Nephron (organoid): ENCODE measurements around the gene CNTN4.
"Not testable (repeated sequence)": the region's sequence is repeated elsewhere in the genome, so short reads cannot be mapped to it uniquely, and the experiment has no call there.

ENCODE experiments used
- H3K27ac Mint-ChIP-seq, 3 experiments: 2 replicates each; pipeline ENCODE4 v1.8.0; 2020; ENCODE audit warnings: mixed read lengths in 3 of 3, mild to moderate bottlenecking in 2 of 3, moderate library complexity in 1 of 3
- H3K27me3 Mint-ChIP-seq: 2 replicates; pipeline ENCODE4 v1.8.0; 2021; ENCODE audit warnings: low read depth, mild to moderate bottlenecking, moderate library complexity, mixed read lengths
- H3K36me3 Mint-ChIP-seq: 2 replicates; pipeline ENCODE4 v1.8.0; 2020; ENCODE audit warnings: low read depth, mixed read lengths
- H3K4me1 Mint-ChIP-seq: 2 replicates; pipeline ENCODE4 v1.8.0; 2020; ENCODE audit warnings: mixed read lengths
- H3K4me3 Mint-ChIP-seq, 3 experiments: 2 replicates each; pipeline ENCODE4 v1.8.0; 2020; ENCODE audit warnings: mild to moderate bottlenecking in 3 of 3, mixed read lengths in 3 of 3, moderate library complexity in 2 of 3
- H3K9me3 Mint-ChIP-seq: 2 replicates; pipeline ENCODE4 v1.8.0; 2020; ENCODE audit warnings: mixed read lengths
- TF ChIP-seq, protein P1 (sequence below), 3 experiments: fragments of 200-600 bp; sonication (generic); IDR thresholded peaks; one replicate each; pipeline ENCODE4 v1.5.0; 2021; ENCODE audit warnings: antibody characterized with exemption in 3 of 3; ENCODE audit not compliant: unreplicated experiment in 3 of 3

Gene CNTN4

DNA sequence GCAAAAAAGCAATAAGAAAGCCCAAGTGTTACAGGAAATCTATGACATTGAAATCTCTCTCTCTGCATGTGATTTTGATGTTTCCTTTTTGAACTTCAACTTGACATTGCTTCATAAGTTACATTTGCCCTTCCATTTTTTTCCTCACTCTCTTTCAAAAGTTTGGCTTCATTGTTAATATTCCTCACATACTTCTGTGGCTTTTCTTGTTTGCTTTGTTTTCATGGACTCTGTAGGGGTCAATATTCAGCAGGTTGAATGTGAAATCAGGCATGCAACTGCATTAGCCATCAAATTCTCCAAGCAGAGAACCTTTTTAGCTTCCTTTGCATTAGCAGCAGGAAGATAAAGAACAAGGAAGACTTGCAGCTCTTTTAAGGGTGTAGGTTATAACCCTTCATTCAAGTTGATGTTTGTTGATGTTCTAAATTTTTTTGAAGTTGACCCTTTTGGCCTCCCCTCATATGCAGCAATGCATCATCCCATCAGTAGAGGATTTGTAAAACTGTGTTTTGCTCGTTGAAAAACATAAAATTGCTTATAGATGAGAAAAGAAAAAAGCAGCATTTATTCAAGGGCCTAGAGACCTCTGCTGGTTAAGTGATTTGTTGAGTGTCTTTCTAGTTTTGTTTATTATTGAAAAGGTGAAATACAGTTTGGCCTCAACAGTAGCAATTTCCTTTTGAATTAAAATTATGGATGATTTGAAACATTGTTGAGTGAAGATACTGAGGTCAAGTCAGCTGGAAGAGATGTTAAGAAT, 800.1 kb downstream of the CNTN4 start:
- TF ChIP-seq, protein P1, sequence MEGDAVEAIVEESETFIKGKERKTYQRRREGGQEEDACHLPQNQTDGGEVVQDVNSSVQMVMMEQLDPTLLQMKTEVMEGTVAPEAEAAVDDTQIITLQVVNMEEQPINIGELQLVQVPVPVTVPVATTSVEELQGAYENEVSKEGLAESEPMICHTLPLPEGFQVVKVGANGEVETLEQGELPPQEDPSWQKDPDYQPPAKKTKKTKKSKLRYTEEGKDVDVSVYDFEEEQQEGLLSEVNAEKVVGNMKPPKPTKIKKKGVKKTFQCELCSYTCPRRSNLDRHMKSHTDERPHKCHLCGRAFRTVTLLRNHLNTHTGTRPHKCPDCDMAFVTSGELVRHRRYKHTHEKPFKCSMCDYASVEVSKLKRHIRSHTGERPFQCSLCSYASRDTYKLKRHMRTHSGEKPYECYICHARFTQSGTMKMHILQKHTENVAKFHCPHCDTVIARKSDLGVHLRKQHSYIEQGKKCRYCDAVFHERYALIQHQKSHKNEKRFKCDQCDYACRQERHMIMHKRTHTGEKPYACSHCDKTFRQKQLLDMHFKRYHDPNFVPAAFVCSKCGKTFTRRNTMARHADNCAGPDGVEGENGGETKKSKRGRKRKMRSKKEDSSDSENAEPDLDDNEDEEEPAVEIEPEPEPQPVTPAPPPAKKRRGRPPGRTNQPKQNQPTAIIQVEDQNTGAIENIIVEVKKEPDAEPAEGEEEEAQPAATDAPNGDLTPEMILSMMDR (IDR thresholded peaks at IDR 0.05; ENCODE audit: unreplicated experiment in 3 of 3), result peak in 2 of 3 experiments; percentile 23 to 34
- Mint-ChIP-seq H3K9me3 (no peaks in the 10 kb centered on the region), H3K4me3 (no peak overlapping the region), H3K27ac (peak overlapping the region; percentile 14 to 40 (median 39)), H3K36me3 (peaks cover 5% of the 10 kb centered on the region), H3K4me1 (peaks cover 22% of the 10 kb centered on the region), H3K27me3 (no peaks in the 10 kb centered on the region)

DNA sequence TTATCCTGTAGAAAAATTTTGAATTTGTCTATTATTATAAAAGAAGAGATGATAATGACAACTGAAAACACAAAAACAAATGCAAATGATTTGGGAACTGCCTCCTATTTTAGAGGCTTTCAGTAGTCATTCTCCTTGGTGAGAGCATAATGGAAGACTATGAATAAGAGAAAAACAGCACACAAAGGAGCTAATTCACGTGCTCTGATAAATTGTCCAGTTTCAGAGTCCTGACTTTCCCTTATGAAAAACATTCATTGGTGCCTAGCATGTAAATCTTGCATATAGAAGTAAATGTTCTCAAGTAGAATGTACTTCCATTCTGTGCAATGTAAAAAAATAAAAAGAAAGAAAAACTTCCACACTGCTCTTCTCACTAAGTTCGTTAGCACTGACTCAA, 805.4 kb downstream of the CNTN4 start:
- Mint-ChIP-seq H3K4me3 (no peak overlapping the region), H3K27me3 (no peaks in the 10 kb centered on the region), H3K36me3 (peaks cover 23% of the 10 kb centered on the region), H3K4me1 (peaks cover under 1% of the 10 kb centered on the region), H3K27ac (no peak overlapping the region), H3K9me3 (no peaks in the 10 kb centered on the region)
- TF ChIP-seq, protein P1 (IDR thresholded peaks at IDR 0.05; ENCODE audit: unreplicated experiment in 3 of 3), result no peak

DNA sequence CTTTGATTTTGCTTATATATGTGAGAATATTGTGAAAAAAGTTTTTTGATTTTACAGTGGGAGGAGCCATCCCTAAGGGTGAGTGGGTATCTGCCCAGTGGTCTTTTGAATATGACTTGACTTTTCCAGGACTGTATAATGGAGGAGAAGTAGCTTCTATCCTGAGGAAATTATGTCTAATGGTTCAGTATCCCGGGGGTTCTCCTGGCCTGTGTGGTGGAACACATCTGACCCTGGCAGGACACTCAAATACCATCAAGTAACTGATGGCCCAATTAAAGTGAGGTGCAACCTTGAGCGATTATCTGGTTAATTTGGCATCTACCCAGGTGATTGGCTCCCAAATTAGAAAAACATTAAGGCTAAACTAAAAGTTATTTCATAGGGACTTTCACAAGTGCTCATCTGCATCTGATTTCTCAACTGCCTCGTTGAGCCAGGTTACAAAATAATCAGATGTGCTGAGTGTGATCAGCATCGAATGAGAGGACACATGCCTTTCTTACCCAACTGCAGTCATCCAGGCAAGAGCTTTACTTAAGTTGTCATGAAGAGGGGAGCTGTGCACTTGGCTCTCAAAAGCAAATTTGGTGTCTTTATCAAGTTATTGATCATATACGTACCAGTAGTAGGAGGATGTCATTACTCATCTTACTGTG, 810.2 kb downstream of the CNTN4 start:
- TF ChIP-seq, protein P1 (IDR thresholded peaks at IDR 0.05; ENCODE audit: unreplicated experiment in 3 of 3), result no peak
- H3K4me1 Mint-ChIP-seq, result no peaks in the 10 kb centered on the region
- H3K9me3 Mint-ChIP-seq, result peaks cover 6% of the 10 kb centered on the region
- H3K36me3 Mint-ChIP-seq, result peaks cover 32% of the 10 kb centered on the region
- no peak overlapping the region for H3K4me3 Mint-ChIP-seq
- no peaks in the 10 kb centered on the region for H3K27me3 Mint-ChIP-seq
- no peak overlapping the region for H3K27ac Mint-ChIP-seq

DNA sequence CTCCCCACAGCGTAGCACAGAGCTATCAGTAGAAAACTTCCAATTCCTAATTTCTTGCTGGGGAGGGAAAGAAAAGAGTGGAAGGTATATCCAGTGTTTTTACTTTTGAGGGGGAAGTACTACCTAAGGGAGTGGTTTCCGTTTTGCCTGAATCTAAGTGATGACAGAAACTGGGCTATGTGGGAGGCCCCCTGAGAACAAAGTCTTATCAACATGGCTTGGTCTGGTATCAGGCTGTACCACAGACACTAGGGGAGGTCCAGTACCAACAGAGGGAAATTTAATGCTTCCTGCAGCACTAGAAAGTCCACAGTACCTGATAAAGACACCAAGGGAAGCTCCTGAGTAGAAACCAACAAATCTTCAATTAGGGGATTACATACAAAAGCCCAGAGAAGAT, 812.3 kb downstream of the CNTN4 start:
- TF ChIP-seq, protein P1 (IDR thresholded peaks at IDR 0.05; ENCODE audit: unreplicated experiment in 3 of 3), result no peak
- Mint-ChIP-seq H3K27me3 (no peaks in the 10 kb centered on the region), H3K36me3 (peaks cover 34% of the 10 kb centered on the region), H3K4me1 (no peaks in the 10 kb centered on the region), H3K9me3 (peaks cover 13% of the 10 kb centered on the region), H3K27ac (no peak overlapping the region), H3K4me3 (no peak overlapping the region)

DNA sequence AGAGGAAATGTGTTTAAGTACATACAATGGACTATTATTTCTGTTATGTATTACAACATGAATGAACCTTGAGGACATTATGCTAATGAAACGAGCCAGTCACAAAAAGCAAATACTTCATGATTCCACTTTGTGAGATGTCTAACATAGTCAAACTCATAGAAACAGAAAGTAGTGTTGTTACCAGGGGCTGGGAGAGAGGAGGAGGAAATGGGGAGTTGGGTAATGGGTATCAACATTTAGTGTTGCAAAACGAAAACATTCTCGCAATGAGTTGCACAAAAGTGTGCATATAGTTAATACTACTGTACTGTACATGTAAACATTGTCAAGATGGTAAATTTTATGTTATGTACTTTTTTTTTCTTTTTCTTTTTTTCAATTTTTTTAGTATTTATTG, 817.2 kb downstream of the CNTN4 start:
- no peaks in the 10 kb centered on the region for H3K27me3 Mint-ChIP-seq
- H3K27ac Mint-ChIP-seq, result no peak overlapping the region
- H3K36me3 Mint-ChIP-seq, result peaks cover 42% of the 10 kb centered on the region
- H3K4me3 Mint-ChIP-seq, result no peak overlapping the region
- no peaks in the 10 kb centered on the region for H3K4me1 Mint-ChIP-seq
- peaks cover 26% of the 10 kb centered on the region for H3K9me3 Mint-ChIP-seq
- TF ChIP-seq, protein P1 (IDR thresholded peaks at IDR 0.05; ENCODE audit: unreplicated experiment in 3 of 3), result no peak

DNA sequence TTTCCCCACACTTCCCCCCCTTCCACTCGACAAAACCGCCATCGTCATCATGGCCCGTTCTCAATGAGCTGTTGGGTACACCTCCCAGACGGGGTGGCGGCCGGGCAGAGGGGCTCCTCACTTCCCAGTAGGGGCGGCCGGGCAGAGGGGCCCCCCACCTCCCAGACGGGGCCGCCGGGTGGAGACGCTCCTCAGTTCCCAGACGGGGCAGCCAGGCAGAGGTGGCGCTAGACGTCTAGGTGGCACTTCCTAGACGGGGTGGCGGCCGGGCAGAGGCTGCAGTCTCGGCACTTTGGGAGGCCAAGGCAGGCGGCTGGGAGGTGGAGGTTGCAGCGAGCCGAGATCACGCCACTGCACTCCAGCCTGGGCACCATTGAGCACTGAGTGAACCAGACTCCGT, 818.0 kb downstream of the CNTN4 start:
- not testable (repeated sequence) for H3K27me3 Mint-ChIP-seq, H3K27ac Mint-ChIP-seq, H3K4me3 Mint-ChIP-seq, H3K4me1 Mint-ChIP-seq
- peaks cover 40% of the 10 kb centered on the region for H3K36me3 Mint-ChIP-seq
- H3K9me3 Mint-ChIP-seq, result peaks cover 25% of the 10 kb centered on the region
